K562 (cell line): ENCODE measurements around the gene FAXC. TPM values are rescaled to one million over a fixed set of nuclear protein-coding genes. Genes with fewer than 3 reads are reported as not detected.

Experiments used
- ATAC-seq: fragments of 200-7000 bp; cut with Tn5 transposase; 3 replicates; pipeline ENCODE4 v1.9.1; 2020; ENCODE audit warnings: moderate library complexity
- BruUV-seq: library from RNA; stranded (reverse); fragments of 400-500 nt; replicated peaks from 2 replicates; lab custom pipeline; 2021; lab: Mats Ljungman, UMichigan
- CTCF ChIA-PET: fragments of 300-600 bp; formaldehyde crosslinking; extraction: SDS; loops from one replicate; lab custom pipeline; 2021; ENCODE audit warnings: low intra/inter-chr PET ratio; lab: Yijun Ruan, JAX
- POLR2A ChIA-PET: fragments of 300-600, 350-650 bp; sonication (Branson Sonifier 250); formaldehyde crosslinking; extraction: SDS; loops from one replicate; lab custom pipeline; 2021; ENCODE audit warnings: antibody characterized with exemption, inconsistent platforms; lab: Yijun Ruan, JAX
- DNase-seq, 4 experiments: peaks; one replicate each; pipeline versions ENCODE4 v3.0.0 to v3.0.0-alpha.2; 2011 to 2018; ENCODE audit warnings: low spot score in 3 of 4, mixed read lengths in 3 of 4; ENCODE audit errors: extremely low read depth in 1 of 4
- FAIRE-seq: peaks from 2 replicates; lab custom pipeline; 2011; peaks lifted over from hg19 to GRCh38; lab: Jason Lieb, UNC
- H2AFZ ChIP-seq: 2 replicates; pipeline ENCODE4 v1.6.0; 2011; ENCODE audit warnings: low read depth, low read length, control low read depth, inconsistent platforms
- H3K27ac ChIP-seq: fragments of 200-600 bp; 3 replicates; pipeline ENCODE4 v1.8.0; 2011; ENCODE audit warnings: low read depth, mild to moderate bottlenecking, control low read depth, inconsistent platforms, low read length, moderate library complexity, mixed read lengths; ENCODE audit errors: extremely low read depth
- H3K27me3 ChIP-seq, 2 experiments: fragments of 300-600 bp in 1 of 2; 2 replicates in 1 of 2; 3 replicates in 1 of 2; pipeline versions ENCODE4 v1.6.0 to v1.8.0; 2011; ENCODE audit warnings: inconsistent platforms in 2 of 2, low read length in 2 of 2, mild to moderate bottlenecking in 1 of 2, mixed read lengths in 1 of 2, moderate library complexity in 1 of 2; ENCODE audit not compliant: control insufficient read depth in 2 of 2, insufficient read depth in 2 of 2
- H3K36me3 ChIP-seq: fragments of 300-600 bp; 3 replicates; pipeline ENCODE4 v1.8.0; 2011; ENCODE audit warnings: mild to moderate bottlenecking, low read length, inconsistent platforms; ENCODE audit not compliant: control insufficient read depth, insufficient read depth
- H3K4me1 ChIP-seq, 2 experiments: fragments of 200-600 bp in 1 of 2; replicated peaks in 1 of 2; 2 replicates in 1 of 2; 3 replicates in 1 of 2; pipeline versions ENCODE4 v1.5.1 to v1.8.0; 2011; ENCODE audit warnings: inconsistent platforms in 2 of 2, low read length in 2 of 2, mild to moderate bottlenecking in 1 of 2, mixed read lengths in 1 of 2, moderate library complexity in 1 of 2; ENCODE audit not compliant: control insufficient read depth in 2 of 2, insufficient read depth in 2 of 2
- H3K4me2 ChIP-seq: 2 replicates; pipeline ENCODE4 v1.6.1; 2011; ENCODE audit warnings: low read length, control low read depth, inconsistent platforms, mixed read lengths; ENCODE audit not compliant: insufficient read depth
- H3K4me3 ChIP-seq: fragments of 200-600 bp; sonication (generic), shearing (Covaris generic); 2 replicates; pipeline ENCODE4 v1.5.1; 2016; ENCODE audit warnings: control low read depth, inconsistent platforms
- H3K79me2 ChIP-seq: fragments of 200-600 bp; 3 replicates; pipeline ENCODE4 v1.8.0; 2011; ENCODE audit warnings: low read length, inconsistent platforms; ENCODE audit not compliant: control insufficient read depth, insufficient read depth
- H3K9ac ChIP-seq, 2 experiments: 2 replicates each; pipeline versions ENCODE4 v1.6.0 to v1.6.1; 2011; ENCODE audit warnings: low read depth in 2 of 2, low read length in 2 of 2, control low read depth in 1 of 2, inconsistent platforms in 1 of 2, mild to moderate bottlenecking in 1 of 2, mixed read lengths in 1 of 2; ENCODE audit not compliant: insufficient read depth in 1 of 2
- H3K9me1 ChIP-seq: one replicate; pipeline ENCODE4 v1.6.0; 2011; ENCODE audit warnings: inconsistent platforms, mild to moderate bottlenecking, low read length, moderate library complexity; ENCODE audit not compliant: control insufficient read depth, insufficient read depth
- H3K9me3 ChIP-seq: replicated peaks from 2 replicates; pipeline ENCODE4 v1.5.1; 2011; ENCODE audit warnings: low read depth, low read length, inconsistent platforms; ENCODE audit not compliant: control insufficient read depth, insufficient read depth
- H4K20me1 ChIP-seq: replicated peaks from 2 replicates; pipeline ENCODE4 v1.6.1; 2011; ENCODE audit warnings: low read length, inconsistent platforms, mixed read lengths; ENCODE audit not compliant: control insufficient read depth, insufficient read depth
- BRD9 ChIP-seq: fragments of 450-650 bp; IDR thresholded peaks from 2 replicates; pipeline ENCODE4 v1.6.1; 2018; ENCODE audit warnings: low read depth; ENCODE audit not compliant: partially characterized antibody
- HDAC1 ChIP-seq, 2 experiments: fragments of 450-650 bp; IDR thresholded peaks; 2 replicates each; pipeline ENCODE4 v1.6.1; 2016 to 2017; ENCODE audit warnings: inconsistent platforms in 1 of 2, mild to moderate bottlenecking in 1 of 2, moderate library complexity in 1 of 2
- HNRNPH1 ChIP-seq: fragments of 200-400 bp; formaldehyde crosslinking; optimal IDR thresholded peaks from 2 replicates; pipeline ENCODE3; 2017; ENCODE audit warnings: low read depth, mild to moderate bottlenecking, low read length, moderate library complexity
- NRF1 ChIP-seq, 2 experiments: fragments of 450-650 bp; IDR thresholded peaks in 1 of 2; conservative IDR thresholded peaks in 1 of 2; 2 replicates each; pipeline ENCODE4 v1.6.1; 2014; ENCODE audit warnings: mild to moderate bottlenecking in 2 of 2
- RBBP5 ChIP-seq: fragments of 200-600 bp; sonication (generic); IDR thresholded peaks from 2 replicates; pipeline ENCODE4 v1.6.1; 2012; ENCODE audit warnings: borderline replicate concordance, mild to moderate bottlenecking, low read length, control low read depth, inconsistent platforms; ENCODE audit not compliant: insufficient read depth, poor library complexity, severe bottlenecking
- SAFB ChIP-seq: fragments of 200-400 bp; formaldehyde crosslinking; IDR thresholded peaks from 2 replicates; pipeline ENCODE4 v1.6.1; 2017; ENCODE audit warnings: low read depth, low read length, borderline replicate concordance
- SMARCC2 ChIP-seq: fragments of 450-650 bp; IDR thresholded peaks from 2 replicates; pipeline ENCODE4 v1.6.1; 2017; ENCODE audit warnings: antibody characterized with exemption, moderate library complexity, mild to moderate bottlenecking, low read depth
- WGBS: fragments of 100-300 bp; shearing (Covaris generic); methylation state at CpG from one replicate; pipeline ENCODE4 v1.1.6; 2016; ENCODE audit warnings: low coverage, mixed read lengths; ENCODE audit not compliant: insufficient coverage; ENCODE audit errors: missing lambda C conversion rate; 5-methylcytosine and 5-hydroxymethylcytosine counted together
- in situ Hi-C: fragments of 300-500 bp; cut with MboI; formaldehyde crosslinking; loops from 4 replicates; pipeline ENCODE4 v1.15.0; 2018; ENCODE audit warnings: inconsistent platforms, mixed read lengths
- intact Hi-C: fragments of 100-400 bp; cut with micrococcal nuclease; formaldehyde crosslinking; loops from 2 replicates; pipeline ENCODE4 v1.14.2; 2022
- polyA plus RNA-seq, 8 experiments: library from polyadenylated mRNA; depleted of rRNA in 4 of 8; stranded (reverse) in 5 of 8; unstranded in 3 of 8; fragments of >200 nt; fragmentation: Nextera tagmentation in 2 of 8; fragmentation: Illumina TruSeq in 1 of 8; extraction: Ambion mirVana in 2 of 8; extraction: Trizol in 1 of 8; gene quantifications; 2 replicates each; pipeline versions ENCODE4 v1.2.1 to v1.2.3, GENCODE V29; 2011 to 2014; ENCODE audit warnings: inconsistent platforms in 1 of 8, missing spikeins in 1 of 8
- total RNA-seq, 7 experiments: library from RNA; depleted of rRNA in 6 of 7; stranded (reverse); fragments of >200 nt in 6 of 7; fragmentation: Illumina TruSeq in 2 of 7; extraction: Trizol in 2 of 7; gene quantifications; 2 replicates each; pipeline versions ENCODE4 v1.2.1 to v1.2.3, GENCODE V29; 2011 to 2021; ENCODE audit warnings: low replicate concordance in 1 of 7
- TF ChIP-seq, protein P1 (sequence below): fragments of 250-450 bp; sonication (Bioruptor Pico); IDR thresholded peaks from 2 replicates; pipeline ENCODE4 v1.5.0; 2021; ENCODE audit warnings: mild to moderate bottlenecking, borderline replicate concordance
- TF ChIP-seq, protein P2 (sequence below): fragments of 450-650 bp; formaldehyde crosslinking; IDR thresholded peaks from 2 replicates; pipeline ENCODE4 v1.4.0; 2020; ENCODE audit warnings: mild to moderate bottlenecking, moderate library complexity
- TF ChIP-seq, protein P3 (sequence below), 2 experiments: fragments of 450-650 bp; IDR thresholded peaks; 2 replicates each; pipeline ENCODE4 v1.6.1; 2018; ENCODE audit warnings: mild to moderate bottlenecking in 2 of 2, low read depth in 1 of 2; ENCODE audit not compliant: partially characterized antibody in 2 of 2

FAXC gene
- total and polyA plus RNA-seq, 9 of the 15 experiments (the other 6 are each of a cell fraction or from before 2014, with no cell fraction given) = 0.06 to 0.40 (median 0.13) TPM; not detected in 5

DNA sequence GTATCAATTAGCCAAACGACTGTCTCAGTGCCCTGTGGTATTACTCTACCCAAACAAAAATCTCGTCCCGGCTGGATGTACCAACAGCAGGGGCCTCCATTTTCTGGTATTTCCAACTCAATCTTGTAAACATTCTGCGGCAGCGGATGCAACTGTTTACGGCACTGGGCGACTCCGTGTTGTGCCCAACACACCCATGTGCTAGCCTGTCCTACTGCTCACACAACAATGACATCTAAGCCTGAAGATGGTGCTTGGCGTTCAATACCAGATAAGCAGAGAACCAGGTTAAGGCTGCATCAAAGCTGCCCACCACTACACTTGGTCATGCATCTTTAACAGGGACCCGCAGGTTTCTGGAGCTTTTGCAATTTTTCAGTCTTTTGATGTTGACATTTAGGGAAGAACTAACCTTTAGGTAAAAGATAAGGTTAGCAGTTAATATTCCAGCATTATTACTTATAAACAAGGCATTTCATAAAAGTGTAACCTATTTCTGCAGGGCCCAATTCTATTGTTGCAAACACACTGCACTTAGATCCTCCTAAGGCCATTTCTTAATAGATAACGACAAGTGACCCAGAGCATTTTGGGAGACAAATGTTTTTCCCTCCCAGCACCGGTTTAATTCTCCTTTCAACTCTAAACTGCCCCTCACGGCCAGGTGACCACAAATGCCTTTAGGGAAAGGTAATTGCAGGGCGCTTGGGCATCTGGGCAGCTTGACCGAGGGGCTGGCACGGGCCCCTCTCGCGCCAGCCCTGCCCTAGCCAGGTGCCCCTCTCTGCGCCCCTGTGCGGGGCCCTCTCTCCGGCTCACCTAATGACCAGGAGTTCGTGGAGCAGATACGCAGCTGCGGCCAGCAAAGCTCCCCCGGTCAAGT is 945 bp downstream of the FAXC start (continued):
- TF ChIP-seq RBBP5 = no peak

DNA sequence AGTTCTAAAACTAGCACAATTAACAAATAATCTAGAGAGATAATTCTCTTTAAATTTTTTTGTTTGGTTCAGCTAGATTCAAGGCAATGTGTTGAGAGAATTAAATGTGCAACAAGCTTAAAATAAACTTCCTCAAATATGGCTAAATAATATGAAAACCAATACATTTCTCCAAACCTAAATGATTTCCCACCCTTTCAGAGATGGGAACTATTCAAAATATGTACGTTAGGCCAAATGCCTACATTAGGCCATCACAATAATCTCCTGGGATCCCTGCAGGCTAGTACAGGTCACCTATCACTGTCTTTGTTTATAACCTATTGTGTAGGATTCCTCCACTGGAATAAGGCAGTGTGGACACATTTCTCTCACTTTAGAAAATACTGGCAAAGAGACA is 1.7 kb downstream of the FAXC start:
- ATAC-seq (no peak), DNase-seq (no peak), FAIRE-seq (no peak)
- WGBS = 6% methylated on average over 1 of the region's 1 CpG
- no peak overlapping the region for H3K4me3 ChIP-seq
- H3K27me3 ChIP-seq = peaks cover 18 to 43% of the 10 kb centered on the region in 2 experiments; a peak in 4 of 5 replicates
- H3K9me1 ChIP-seq = no peaks in the 10 kb centered on the region
- H4K20me1 ChIP-seq = no peaks in the 10 kb centered on the region; the same call in 1 of the 2 replicates
- H3K79me2 ChIP-seq = no peaks in the 10 kb centered on the region
- peaks cover 0 to 13% of the 10 kb centered on the region in 2 experiments; a peak in 2 of 5 replicates for H3K4me1 ChIP-seq
- H3K36me3 ChIP-seq = no peaks in the 10 kb centered on the region
- intact Hi-C loops (loop anchor here (5.0 kb wide), 1 partner anchor 79 kb away; the partner anchor contains the start of gene PNISR), in situ Hi-C loops (loop anchor here (25.0 kb wide), 1 partner anchor 389 kb away; no protein-coding TSS in a partner anchor)
- BruUV-seq = no TSS peak
- POLR2A ChIA-PET = interaction anchor here (1.1 to 1.5 kb wide), 2 partner anchors 12 to 17 kb away, joined by 3 to 5 read pairs; no protein-coding TSS in a partner anchor
- no peak overlapping the region for H3K4me2 ChIP-seq
- H3K27ac ChIP-seq = no peak overlapping the region
- H3K9ac ChIP-seq = no peak overlapping the region
- CTCF ChIA-PET = no interaction called here
- no peak overlapping the region for H2AFZ ChIP-seq
- no peaks in the 10 kb centered on the region for H3K9me3 ChIP-seq
- TF ChIP-seq HDAC1 (IDR thresholded peaks at IDR 0.05) (no peak), BRD9 (no peak), SMARCC2 (no peak), SAFB (no peak), HNRNPH1 (no peak), NRF1 (conservative IDR thresholded peaks at IDR 0.05 in 1 of 2, IDR thresholded peaks at IDR 0.05 in 1 of 2) (no peak)
- TF ChIP-seq, protein P1, sequence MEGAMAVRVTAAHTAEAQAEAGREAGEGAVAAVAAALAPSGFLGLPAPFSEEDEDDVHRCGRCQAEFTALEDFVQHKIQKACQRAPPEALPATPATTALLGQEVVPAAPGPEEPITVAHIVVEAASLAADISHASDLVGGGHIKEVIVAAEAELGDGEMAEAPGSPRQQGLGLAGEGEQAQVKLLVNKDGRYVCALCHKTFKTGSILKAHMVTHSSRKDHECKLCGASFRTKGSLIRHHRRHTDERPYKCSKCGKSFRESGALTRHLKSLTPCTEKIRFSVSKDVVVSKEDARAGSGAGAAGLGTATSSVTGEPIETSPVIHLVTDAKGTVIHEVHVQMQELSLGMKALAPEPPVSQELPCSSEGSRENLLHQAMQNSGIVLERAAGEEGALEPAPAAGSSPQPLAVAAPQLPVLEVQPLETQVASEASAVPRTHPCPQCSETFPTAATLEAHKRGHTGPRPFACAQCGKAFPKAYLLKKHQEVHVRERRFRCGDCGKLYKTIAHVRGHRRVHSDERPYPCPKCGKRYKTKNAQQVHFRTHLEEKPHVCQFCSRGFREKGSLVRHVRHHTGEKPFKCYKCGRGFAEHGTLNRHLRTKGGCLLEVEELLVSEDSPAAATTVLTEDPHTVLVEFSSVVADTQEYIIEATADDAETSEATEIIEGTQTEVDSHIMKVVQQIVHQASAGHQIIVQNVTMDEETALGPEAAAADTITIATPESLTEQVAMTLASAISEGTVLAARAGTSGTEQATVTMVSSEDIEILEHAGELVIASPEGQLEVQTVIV (CRISPR knock-in tag) = no peak
- TF ChIP-seq, protein P2, sequence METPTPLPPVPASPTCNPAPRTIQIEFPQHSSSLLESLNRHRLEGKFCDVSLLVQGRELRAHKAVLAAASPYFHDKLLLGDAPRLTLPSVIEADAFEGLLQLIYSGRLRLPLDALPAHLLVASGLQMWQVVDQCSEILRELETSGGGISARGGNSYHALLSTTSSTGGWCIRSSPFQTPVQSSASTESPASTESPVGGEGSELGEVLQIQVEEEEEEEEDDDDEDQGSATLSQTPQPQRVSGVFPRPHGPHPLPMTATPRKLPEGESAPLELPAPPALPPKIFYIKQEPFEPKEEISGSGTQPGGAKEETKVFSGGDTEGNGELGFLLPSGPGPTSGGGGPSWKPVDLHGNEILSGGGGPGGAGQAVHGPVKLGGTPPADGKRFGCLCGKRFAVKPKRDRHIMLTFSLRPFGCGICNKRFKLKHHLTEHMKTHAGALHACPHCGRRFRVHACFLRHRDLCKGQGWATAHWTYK = no peak
- TF ChIP-seq, protein P3, sequence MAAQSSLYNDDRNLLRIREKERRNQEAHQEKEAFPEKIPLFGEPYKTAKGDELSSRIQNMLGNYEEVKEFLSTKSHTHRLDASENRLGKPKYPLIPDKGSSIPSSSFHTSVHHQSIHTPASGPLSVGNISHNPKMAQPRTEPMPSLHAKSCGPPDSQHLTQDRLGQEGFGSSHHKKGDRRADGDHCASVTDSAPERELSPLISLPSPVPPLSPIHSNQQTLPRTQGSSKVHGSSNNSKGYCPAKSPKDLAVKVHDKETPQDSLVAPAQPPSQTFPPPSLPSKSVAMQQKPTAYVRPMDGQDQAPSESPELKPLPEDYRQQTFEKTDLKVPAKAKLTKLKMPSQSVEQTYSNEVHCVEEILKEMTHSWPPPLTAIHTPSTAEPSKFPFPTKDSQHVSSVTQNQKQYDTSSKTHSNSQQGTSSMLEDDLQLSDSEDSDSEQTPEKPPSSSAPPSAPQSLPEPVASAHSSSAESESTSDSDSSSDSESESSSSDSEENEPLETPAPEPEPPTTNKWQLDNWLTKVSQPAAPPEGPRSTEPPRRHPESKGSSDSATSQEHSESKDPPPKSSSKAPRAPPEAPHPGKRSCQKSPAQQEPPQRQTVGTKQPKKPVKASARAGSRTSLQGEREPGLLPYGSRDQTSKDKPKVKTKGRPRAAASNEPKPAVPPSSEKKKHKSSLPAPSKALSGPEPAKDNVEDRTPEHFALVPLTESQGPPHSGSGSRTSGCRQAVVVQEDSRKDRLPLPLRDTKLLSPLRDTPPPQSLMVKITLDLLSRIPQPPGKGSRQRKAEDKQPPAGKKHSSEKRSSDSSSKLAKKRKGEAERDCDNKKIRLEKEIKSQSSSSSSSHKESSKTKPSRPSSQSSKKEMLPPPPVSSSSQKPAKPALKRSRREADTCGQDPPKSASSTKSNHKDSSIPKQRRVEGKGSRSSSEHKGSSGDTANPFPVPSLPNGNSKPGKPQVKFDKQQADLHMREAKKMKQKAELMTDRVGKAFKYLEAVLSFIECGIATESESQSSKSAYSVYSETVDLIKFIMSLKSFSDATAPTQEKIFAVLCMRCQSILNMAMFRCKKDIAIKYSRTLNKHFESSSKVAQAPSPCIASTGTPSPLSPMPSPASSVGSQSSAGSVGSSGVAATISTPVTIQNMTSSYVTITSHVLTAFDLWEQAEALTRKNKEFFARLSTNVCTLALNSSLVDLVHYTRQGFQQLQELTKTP (IDR thresholded peaks at IDR 0.05; ENCODE audit: low read depth in 1 of 2, partially characterized antibody in 2 of 2) = no peak
